Stimulated activated naive CD8-positive, alpha-beta T cell treated with anti-CD3 and anti-CD28 coated beads, Interleukin-15, Interleukin-2, amounts not matched to agents 100 U/mL and 50 U/mL, for 24 hours (primary cell): ENCODE measurements around the gene TNS3.

Experiments used
- ATAC-seq: fragments of 150-1000 bp; cut with Tn5 transposase; one replicate; pipeline ENCODE4 v1.10.0; 2021
- DNase-seq: peaks from one replicate; pipeline ENCODE4 v3.0.0; 2021

The TNS3 gene

DNA sequence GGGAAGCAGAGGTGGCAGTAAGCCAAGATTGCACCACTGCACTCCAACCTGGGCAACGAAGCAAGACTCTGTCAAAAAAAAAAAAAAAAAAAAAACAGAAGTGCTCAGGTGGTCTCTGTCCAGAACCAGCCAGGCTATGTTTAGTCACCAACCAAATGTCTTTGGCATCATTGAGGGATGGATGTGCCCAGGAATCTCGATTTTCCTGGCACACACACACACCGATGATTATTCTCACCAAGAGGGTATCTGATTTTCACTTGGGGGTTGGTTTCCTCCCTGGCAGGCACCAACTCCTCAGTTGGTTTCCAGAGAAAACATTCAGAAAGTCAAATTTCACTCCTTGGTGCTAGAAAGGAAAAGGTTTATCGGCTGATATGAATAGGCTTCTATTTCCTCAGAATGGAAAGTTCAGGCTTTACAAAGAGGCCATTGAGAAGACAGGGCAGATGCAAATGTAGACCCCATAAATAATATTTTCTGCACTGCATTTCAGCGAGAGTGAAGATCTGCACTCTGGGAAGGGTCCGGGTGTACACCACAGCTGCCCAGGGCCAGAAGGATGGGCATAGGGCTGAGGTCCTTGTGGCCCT lies 154.8 kb downstream of the TNS3 start:
- ATAC-seq (no peak), DNase-seq (no peak)

DNA sequence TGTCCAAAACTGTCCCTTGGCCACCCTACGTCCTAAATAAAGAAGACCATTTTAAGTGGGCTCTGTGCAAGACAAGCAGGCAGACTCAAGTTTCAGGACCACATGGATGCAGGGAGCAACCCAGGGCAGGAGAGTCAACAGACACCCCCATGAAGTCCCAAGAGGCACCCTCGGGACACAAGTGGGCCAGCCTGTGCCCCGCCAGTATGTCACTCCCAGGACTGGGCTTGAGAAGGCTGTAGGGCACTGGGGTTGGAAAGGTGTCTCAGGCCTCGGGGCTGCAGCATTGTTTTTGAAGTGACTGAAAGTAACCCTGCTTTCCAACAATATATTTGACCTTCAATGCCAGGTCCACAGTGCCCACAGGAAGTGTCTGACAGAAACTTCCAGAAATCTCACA lies 157.4 kb downstream of the TNS3 start:
- DNase-seq (no peak), ATAC-seq (no peak)

DNA sequence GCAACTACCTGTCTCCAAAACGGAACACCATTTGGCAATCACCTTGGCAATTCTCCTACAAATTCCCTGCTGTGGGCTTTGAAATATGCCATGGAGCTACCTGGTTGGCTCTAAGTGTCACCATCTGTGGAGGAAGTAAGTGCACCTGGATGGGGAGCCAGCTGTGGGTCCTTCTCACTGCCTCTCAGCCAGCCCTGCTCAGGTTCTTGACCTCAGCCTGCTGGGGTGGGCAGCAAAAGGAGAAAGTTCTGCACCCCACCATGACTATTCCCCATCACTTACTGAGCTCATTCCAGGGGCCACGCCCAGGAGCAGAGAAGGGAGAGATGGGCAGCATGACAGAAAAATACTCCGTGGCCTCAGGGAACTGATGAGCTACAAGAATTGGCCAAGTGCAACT lies 158.7 kb downstream of the TNS3 start:
- DNase-seq (no peak), ATAC-seq (no peak)

DNA sequence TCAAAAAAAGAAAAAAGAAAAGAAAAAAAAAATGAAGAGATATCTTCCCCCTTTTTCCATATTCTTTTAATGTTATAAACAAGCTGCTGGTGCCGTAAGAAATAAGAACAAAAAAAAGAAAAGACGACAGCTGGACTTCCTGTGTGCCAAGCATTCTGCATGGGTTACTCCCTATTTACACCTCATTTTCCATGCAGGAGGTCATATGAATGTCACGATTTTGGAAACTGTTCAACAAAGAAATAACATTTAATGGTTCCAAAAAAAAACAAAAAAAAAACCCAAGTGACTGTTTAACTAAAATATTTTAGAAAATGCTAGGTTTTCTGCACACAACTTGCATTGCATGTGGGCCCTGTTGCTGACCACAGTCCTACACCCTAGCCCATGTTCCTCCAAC lies 159.3 kb downstream of the TNS3 start:
- DNase-seq (no peak), ATAC-seq (no peak)

DNA sequence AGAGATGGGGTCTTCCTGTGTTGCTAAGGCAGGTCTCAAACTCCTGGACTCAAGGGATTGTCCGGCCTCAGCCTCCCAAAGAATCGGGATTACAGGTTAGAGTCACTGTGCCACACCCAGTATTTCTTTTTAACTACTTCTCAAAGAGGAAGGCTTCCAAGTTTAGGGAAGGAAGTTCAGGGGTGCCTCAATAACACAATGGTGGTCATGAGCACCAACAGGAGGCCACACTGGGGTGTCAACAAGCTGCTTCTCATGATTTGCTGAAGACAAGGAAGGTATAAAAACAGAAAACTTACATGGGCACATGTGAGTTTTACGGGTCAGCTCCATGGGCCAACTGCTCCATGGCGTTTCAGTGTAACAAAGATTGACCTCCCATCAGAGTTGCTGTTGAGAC lies 160.5 kb downstream of the TNS3 start:
- DNase-seq (no peak), ATAC-seq (no peak)

DNA sequence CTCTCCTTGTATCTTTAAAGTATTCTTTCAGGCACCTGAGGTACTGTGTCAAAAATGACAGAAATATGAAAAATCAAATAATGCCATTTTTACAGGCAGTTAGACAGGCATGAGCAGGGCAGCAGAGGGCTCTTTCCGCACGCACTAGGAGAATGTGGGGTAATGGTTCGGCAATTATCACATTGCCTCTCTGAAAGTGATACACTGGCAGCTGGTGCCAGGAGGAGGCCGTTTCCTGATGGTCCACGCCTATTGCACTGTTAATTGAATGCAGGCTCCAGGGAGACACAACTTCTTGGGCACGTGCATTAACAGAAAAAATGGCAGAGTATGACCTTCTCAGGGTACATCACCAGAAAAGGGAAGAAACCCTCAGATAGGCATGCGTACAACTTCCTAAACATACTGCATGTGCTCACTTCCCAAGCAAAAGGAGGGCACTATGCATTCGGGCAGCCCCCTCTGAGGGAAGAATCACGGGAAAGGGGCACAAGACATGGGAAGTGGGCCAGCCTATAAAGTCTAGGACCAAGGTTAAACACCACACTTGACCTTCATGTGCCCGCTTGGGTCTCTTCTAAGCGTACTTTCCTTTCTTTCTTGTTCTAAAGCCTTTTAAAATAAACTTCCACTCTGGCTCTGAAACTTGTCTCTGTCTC lies 161.7 kb downstream of the TNS3 start:
- ATAC-seq: no peak
- DNase-seq: no peak

DNA sequence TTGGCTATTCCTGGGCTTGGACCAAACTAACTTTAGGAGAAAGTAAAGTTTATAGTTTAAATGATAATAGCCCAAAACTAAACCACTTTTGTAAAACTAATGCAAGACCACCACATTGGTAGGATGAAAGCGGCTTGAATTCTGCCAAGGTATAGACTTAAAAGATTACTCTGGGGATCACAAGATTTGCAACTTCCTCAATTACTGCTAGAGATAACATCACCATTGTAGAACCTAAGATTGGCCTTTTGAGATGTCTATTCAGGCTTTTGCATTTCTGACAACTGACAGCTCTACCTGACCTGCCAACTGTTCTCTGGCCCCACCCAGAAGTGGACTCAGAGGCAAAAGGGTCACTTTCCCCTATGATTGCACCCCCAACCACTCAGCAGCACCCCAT lies 162.4 kb downstream of the TNS3 start:
- DNase-seq: no peak

DNA sequence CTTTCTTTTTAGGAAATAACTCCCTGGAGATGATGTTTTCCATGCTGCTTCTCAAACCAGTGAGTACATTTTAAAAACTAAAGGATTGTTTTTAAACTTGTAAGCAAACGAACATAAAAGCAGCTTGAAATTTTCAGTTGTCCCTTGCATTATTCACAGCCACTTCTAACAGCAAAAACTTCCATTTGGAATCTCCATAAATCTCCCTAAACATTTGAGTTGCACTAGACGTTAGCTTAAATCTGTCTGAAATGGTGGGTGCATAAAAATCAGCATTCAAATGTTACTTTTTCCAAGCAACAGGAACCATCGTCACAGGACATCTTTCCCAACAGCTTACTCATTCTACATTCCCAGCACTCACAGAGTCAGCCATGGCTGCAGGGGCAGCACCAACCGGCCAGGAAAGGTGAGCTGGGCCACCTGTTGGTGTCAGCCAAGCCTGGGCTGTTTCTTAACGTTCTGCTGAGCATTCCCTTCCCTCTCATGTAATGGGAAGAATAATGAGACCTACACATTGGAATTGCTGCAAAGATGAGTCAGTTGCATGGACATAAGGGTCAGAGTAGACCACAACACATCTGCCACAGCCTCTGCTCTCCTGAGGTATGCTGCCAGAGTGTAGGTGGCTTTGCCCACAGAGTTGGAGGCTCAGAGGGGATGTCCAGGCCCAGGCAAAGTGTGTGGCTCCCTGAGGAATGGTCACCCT lies 163.2 kb downstream of the TNS3 start:
- ATAC-seq (no peak), DNase-seq (no peak)

More for the DNA sequence above, 162.4 kb downstream of the TNS3 start:
- no peak for ATAC-seq

DNA sequence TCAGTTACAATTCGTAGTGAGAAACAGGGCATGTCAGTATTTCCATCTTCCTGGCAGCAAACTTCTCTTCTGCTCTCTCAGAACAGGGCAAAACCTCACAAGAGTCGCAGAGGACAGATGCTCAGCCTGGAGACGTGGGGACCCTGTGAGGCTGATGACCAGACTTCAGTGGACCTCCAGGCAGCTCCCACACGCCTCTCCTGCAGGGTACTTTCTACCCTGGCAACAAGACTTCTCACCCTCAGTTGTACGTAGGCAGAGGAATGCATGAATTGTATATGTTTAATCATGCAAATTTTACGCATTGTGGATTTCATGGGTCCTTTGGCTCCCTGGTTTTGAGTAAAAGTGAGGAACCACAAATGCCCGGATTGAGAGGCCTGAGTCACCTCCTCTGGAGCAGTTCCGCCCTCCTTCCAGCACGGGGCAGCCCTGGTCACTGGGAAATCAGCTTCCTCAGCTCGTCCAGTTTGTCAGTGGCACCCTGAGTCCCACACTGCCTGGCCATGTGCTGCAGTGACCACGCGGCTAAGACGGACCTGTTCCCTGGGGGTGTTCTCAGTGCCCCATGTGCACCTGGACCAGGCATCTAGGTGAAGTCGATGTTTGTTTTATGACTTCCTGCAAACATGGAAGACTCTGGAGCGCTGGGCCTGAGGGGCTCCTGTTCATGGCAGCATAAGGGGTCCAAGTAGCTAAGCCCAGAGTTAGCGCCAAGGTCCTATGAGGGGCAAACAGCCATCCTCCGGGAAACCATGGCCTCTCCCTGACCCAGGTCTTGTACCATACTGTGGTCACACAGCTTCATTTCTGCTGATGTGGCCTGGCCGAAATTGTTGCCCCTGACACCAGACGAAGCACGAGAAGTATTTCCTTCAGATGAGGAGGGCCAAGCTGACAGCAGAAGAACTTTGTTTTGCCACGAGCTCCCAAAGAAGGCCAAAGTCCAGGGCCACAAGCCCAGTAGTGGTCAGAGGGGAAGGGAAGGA lies 165.1 kb downstream of the TNS3 start:
- no peak for DNase-seq
- no peak for ATAC-seq

DNA sequence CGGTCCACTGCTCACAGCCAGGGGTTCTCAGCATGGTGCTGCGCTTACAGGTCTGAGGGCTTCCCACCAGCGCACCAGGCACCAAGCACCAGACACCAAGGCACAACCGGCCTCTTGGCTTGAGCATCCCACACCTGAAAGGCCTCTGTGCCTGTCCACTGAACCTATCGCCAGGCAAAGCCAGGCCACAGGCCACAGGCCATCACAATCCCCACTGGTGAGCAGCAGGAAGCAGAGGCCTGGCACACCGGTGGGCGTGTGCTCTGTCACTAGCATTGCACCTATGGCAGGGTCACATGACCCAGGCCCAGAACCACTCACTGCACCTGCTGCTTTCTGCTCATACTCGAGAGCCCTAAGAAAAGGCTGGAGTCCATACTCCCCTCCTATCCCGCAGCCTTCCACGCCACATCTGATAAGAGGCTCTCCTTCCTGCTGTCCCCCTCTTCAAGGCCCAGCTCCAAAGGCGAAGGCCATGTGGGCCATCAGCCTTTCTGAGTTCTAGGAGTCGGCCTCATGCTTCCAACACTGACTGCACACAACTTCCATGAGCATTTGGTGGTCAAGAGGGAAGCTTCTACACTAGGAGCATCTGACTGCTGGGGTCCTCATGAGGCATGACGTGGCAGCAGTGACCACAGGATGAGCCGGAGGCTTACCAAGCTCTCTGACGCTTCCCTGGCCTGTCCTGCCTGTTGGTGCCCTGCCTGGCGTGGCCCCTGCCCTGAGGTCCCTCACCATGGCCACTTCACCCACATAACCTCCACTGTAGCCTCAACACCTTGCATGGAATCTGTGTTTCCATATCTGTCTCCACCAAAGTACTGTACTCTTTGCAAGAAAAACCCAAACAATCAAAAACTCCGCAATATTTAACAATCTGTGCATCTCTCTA lies 166.3 kb downstream of the TNS3 start:
- DNase-seq (no peak), ATAC-seq (no peak)

DNA sequence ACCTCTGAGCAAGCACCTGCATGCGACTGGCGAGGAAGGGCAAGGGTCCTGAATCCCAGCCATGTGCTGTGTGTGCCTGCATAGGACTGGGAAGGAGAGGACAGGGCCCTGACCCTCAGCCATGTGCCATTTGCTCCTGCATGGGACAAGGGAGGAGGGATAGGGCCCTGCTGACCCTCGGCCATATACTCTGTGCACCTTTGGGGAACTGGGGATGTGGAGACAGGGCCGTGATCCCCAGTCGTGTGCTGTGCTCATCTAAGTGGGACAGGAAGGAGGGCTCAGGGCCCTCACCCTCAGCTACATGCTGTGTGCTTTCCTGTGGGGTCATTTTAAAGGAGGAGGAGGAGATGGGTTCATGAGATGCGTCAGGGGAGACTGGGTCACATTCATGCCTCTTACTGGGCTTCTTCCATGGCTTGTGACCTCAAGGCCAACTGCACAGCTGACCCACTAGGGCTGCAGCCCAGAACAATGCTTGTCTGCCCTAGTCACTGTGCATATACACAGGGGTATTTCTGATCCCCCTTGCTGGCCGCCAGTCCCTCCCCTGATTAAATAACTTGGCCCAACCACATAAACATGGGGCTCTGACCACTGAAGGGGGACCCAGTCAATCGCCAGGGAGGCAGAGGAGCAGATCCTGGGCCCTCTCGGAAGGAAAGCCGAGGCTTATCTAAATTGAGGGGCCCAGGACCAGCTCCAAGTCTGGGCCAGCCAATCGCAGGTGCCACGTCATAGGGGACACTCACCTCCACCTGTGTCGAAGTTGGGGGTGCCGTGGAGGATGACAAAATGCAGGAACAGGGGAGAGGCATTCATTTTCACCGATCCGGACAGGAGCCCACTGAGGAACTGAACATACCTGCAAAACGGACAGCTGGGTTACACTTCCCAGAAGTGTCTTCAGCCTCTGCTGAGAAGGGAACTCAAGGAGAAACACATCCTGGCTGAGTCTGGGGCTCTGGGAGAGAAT lies 167.3 kb downstream of the TNS3 start:
- no peak for ATAC-seq
- no peak for DNase-seq

DNA sequence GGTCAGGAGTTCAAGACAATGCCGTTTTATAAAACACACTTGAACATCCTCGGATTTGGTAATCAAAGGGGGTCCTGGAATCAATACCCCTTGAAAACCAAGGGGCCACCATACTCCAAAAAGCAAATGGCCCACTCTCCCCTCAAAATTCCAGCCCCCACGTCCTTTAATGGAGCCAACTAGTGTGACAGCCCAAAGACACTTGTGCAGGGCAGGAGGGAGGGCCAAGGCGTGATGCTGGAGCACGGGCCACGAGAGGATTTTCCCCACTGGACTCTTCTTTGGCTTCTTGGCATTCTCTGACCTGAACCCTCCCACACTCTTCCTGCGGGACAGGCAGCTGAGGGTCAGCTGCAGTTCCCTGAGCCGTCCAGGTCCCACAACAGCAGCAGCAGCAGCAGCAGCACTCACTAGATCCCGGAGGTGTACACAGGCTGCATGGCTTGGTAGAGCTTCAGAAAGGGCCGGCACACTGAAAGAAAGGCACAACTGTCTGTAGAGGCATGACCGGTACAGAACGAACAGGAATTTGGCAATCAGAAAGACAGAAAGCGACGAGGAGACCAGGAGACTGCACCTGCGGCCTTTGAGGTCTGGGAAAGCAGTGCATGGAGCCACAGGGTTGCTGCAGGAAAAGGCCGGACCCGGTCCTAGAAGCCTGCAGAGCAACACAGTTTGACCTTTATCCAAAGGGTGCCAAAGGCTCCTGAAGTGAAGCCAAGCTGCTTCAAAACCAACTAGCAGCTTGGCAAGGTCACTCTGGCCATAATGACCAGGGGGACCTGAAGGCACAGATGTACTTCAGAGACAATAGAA lies 168.2 kb downstream of the TNS3 start:
- DNase-seq (no peak), ATAC-seq (no peak)

DNA sequence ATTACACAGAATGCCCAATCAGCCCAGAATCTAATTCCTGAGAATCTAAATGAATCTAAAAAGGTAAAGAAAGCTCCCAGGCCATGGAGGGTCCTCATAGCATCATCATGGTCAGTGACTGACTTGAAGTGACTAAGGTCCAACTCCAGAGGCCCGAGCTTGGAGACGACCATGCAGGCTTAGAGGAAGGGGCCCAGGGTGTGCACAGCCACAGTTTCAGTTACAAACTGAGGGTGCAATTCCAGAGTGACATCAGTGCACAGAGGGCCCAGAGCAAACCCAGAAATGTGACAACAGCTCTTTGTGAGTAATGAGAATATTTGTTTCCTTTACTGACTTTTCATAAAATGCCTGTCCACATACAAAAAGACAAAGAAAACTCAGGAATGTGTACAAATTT lies 170.0 kb downstream of the TNS3 start:
- ATAC-seq: no peak
- DNase-seq: no peak

DNA sequence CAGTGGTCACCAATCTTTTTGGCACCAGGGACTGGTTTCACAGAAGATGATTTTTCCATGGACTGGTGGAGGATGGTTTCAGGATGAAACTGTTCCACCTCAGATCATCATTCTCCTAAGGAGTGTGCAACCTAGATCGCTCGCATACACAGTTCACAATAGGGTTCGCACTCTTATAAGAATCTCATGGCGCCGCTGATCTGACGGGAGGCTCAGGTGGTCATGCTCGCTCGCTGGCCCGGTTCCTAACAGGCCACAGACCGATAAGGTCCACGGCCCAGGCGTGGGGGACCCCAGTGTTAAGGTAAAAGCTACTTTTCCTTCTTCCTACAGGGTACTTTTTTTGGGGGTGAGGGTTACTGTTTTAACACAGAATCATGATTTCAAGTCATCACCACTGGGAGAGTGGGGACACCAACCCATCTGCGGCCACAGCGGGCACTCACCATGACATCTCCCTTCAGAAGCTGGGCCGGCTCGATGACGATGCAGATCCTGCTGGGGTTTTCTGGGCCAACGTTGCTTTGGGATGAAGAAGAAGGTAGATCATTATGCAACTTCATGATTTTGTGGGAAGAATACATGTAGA lies 170.5 kb downstream of the TNS3 start:
- ATAC-seq (no peak), DNase-seq (no peak)

DNA sequence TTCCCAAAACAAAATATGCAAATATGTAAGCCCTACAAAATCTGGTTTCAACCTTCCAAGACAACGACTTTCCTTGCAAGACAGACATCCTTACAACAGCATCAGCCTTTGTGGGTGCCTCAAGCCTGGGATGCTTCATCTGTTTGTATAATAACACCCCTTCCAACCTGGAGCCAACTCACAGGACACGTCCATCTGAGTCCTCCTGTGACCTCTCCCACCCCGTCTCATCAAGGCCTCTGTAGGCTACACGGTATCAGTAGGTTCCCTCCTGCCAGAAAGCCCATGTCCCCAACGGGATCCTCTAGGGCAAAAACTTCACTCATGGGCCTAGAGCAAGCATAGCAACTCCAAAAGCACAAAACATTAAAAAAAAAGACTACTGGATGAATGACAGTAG lies 173.2 kb downstream of the TNS3 start:
- ATAC-seq (no peak), DNase-seq (no peak)

DNA sequence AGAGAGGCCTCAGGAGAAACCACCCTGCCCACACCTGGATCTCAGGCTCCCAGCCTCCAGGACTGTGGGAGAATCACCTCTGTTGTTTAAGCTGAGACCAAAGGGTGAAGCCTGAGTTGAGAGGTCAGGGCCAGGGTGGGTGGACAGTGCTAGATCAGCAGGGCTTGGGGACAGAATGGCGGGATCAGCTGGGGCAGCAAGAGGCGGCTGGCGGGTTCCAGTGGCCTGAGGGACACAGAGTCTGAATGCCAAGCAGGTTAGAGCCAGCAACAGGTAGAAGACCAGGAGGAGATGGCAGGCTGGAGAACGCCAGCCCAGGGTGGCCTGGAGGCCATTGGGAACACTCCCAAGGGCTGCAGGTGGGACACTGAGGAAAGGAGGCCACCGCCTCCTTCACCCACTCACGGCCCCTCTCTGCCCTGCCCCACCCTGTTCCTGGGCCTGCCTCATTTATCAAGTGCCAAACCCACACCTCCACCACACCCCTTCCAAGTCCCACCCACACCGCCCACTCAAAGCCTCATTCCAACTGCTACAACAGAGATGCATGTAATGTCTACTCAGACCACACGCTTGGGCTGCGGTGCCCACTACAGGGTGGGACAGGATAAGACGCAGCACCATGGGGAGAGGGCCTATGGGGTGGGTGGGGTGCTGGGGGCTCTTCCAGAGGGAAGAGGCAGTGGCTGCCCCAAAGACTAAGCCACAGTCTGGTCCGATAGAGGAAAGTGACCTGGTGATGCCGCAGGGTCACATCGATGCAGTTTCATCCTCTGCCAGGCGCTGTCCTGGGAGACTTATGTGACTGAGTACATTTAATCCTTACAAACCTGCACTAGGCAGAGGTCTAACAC lies 173.9 kb downstream of the TNS3 start:
- no peak for DNase-seq

DNA sequence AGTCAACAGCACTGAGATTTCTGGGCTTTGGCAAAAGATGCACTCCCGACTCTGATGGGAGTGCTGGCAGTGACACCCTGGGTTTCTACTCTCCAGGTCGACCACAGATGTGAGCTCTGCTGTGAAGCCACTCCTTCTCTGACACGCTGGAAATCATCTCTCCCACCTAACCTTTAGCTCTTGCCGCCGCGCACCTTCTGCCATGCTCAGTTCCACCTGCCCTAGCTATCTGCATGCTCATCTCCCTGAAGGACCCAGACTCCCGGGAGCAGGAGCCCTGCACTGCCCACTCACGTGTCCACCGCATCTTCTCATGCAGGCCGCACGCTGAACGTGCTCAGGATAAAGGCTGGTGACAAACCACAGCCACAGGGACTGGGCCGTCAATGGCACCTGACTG lies 174.8 kb downstream of the TNS3 start:
- no peak for DNase-seq
- ATAC-seq: no peak

More for the DNA sequence above, 173.9 kb downstream of the TNS3 start:
- ATAC-seq: no peak

DNA sequence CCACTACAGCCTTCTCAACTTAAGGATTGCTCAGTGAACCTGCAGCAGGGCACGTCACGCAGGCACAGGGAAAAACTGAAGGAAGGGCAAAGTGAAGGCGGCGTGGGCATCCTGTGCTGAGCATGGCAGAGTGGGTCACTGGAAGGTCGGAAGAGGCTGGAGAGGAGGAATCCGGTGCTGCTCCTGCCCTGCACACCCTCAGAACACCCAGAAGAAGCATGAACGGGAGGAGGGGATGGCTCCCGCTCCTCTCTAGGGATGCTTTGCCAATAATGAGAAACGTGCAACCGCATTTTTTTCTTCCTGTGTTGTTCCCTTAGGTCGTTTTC lies 175.1 kb downstream of the TNS3 start:
- DNase-seq (no peak), ATAC-seq (no peak)
